HG03439 (cell line): ENCODE results near the gene KCNA10.

ENCODE experiments used
- ATAC-seq: cut with Tn5 transposase; IDR thresholded peaks from one replicate; pipeline ENCODE4 v1.9.1; 2021; ENCODE audit warnings: mild to moderate bottlenecking, moderate library complexity; ENCODE audit not compliant: unreplicated experiment

Gene KCNA10

GRCh38 chr1:110519125-110519810 is at the start of gene KCNA10:
TSS of gene KCNA10 (minus strand) at chr1:110519175. CDS start at chr1:110518787, 388 bp downstream.
- no peak for ATAC-seq

DNA sequence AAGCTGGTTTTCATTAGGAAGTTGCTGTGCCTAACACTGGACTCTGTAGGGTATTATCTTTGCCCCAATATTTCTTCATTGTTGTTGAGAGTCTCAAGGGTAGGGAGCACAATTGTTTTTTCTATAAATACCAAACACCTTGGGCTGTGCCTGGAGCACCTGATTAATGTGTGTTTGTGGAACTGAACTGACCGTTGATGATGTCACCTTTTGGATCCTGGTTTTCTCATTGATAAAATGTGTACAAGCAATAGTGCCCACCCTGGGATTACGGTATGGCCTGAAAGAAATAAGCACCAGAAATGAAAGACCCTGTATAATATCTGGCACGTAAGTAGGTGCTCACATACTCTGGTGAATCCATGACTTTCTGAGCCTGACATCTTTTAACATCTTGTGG is 47.9 kb upstream of the KCNA10 start:
- no peak for ATAC-seq

GRCh38 chr1:110565565-110565964 is 46.6 kb upstream of the KCNA10 start:
- ATAC-seq, result no peak

DNA sequence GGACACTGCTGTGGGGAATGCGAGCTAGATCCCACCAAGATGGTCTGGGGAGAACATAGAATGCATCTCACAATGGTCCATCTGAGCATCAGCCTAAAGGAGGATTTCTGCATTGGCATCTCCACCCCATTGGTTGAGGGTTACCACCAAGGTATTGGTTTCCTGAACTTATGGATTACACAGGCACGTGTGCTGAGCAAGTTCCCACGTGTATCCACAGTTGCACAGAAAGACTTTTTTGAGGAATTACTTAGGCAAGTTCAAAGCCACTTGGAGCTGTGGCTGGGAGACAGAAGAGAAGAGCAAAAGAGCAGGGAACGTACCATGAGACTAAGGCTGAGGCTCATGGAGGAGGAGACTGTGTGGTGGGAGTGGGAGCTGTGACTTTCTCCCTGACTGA is 44.1 kb upstream of the KCNA10 start:
- no peak for ATAC-seq

DNA sequence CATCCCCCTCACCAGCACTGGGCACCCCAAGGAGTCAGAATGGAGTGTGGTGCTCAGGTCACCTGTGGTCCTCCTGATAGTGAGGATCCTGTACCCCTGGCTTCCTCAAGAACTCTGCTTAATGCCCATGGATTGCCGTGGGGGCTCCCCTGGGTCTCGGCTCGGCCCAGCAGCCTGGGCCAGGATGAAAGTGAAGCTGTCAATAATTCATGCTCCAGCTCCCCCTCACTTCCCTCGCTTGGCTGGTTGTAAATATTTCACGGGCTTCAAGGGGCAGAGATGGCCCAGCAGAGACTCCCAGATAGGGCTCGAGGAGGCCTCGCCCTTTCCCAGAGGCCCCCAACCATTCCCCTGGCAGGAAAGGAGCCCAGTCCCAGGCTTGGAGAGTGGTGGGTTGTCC is 42.6 kb upstream of the KCNA10 start:
- no peak for ATAC-seq

DNA sequence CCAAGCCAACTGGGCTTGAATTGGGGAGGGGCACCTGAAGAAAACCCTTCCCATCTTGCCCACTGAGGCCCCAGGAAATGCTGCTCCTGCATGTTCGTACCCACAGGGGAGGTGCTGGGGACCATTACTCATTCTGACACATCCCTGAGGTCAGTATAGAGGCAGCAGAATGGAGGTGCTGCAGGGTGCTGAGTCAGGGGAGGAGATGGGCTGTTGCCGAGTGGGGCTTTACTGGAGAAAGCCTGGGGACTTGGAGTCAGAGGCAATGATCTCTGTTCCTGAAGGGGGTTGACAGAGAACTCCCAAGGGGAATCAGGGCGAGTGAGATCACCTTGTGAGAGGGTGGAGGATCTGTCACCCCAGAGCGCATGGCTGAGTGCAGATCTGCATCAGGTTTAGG is 40.2 kb upstream of the KCNA10 start:
- ATAC-seq, result no peak

DNA sequence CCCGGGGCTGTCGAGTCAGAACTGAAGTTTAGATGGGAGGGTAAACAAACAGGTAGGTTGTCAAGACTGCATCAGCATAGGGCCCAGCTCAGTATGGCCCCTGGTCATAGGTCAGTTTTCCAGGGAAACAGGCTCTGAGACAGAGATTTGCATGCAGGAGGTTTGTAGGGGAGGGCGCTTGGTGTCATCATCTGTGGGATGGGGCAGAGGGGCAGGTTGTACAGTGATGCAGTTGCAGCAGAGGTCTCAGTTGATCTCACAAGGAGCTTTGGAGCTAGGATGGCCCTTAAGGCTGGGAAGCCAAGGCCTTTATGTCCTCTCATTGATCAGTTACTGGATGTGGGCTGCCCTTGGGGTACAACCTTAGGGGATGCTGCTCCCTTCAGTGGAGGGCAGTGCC is 38.5 kb upstream of the KCNA10 start:
- no peak for ATAC-seq

GRCh38 chr1:110556471-110556807 is 37.5 kb upstream of the KCNA10 start:
- no peak for ATAC-seq

GRCh38 chr1:110555807-110556470 is 37.0 kb upstream of the KCNA10 start:
- no peak for ATAC-seq

DNA sequence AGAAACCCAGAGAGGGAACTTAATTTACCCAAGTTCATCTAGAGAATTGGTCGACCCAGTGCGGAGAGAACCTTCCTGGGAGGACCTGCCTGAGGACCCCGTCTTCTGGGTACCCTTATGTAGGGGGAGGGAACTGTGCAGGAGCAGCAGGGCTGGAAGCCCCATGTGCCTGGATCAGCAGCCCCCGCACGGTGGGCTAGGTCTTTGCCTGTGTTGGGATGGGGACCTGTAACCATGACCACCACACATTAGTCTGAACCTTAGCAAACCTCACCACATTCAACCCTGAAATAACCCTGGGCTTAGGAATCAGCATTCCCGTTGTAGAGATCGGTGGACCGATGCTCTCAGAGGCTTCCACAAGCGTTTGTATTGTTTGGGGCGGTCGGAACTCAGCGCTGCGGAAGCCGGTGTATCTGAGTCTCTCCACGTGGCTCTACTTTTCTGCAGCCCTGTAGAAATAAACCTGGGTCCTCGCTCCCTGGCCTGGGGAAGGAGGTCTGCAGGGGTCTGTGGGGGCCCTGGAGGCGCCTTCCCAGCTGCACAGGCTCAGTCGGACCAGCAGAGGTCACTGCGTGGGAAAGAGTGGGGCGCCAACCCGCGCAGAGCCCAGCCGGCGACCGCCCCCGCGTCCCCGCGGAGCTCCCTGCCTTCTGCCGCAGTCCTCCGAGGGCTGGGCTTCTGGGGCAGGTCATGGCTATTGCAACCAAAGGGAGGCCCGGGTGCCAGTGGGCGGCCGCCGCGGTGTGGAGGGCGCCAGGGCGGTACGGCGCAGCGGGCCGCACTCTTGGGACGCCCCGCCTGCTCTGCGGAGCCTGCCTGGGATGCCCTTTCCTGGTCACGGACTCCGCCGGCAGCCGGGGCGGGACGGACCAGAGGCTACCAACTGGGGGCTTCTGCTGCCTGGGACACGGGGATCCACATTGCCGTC is 36.2 kb upstream of the KCNA10 start:
- no peak for ATAC-seq

GRCh38 chr1:110551278-110551809 is 32.4 kb upstream of the KCNA10 start:
- no peak for ATAC-seq

- no peak for ATAC-seq
These were observed 30.9 kb upstream of the KCNA10 start for GRCh38 chr1:110549831-110550230.

DNA sequence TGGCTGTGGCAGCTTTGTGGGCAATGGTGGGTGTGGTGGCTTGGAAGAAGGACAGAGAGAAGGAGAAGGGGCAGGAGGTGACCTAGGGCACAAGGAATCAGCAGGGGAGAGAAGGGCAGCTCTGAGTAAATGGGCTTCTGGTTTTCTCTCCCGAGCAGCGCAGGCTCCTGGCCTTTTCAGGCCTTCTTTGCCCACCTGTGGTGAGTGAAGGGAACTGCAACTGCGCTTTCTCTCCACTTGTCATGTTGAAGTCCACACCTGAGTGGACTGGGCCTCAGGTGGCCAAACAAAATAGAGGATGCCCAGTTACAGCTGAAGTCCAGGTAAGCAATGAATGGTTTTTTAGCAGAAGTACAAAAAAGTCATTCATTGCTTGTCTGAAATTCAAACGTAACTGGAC is 29.4 kb upstream of the KCNA10 start:
- no peak for ATAC-seq

- no peak for ATAC-seq
These were observed 28.0 kb upstream of the KCNA10 start for GRCh38 chr1:110547017-110547416.

GRCh38 chr1:110545492-110545891 is 26.5 kb upstream of the KCNA10 start:
- ATAC-seq, result no peak

GRCh38 chr1:110544753-110545152 is 25.8 kb upstream of the KCNA10 start:
- no peak for ATAC-seq

DNA sequence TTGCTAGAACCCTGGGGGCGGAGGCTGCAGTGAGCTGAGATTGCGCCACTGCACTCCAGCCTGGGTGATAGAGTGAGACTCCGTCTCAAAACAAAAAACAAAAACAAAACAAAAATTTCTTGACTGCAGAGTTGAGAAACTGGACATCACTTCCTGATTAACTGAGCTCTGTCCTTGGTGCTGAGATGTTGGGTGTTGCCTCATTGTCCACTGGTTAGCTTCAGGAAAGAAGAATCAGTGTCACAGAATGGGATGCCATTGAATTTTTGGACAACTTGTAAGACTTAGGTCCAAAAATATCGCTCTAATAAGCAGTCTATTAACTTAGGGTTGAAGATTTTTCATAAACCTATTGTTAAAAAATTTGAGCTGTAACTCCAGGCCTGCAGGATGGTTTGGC is 23.8 kb upstream of the KCNA10 start:
- ATAC-seq, result no peak

- no peak for ATAC-seq
These were observed 23.0 kb upstream of the KCNA10 start for GRCh38 chr1:110541906-110542395.

DNA sequence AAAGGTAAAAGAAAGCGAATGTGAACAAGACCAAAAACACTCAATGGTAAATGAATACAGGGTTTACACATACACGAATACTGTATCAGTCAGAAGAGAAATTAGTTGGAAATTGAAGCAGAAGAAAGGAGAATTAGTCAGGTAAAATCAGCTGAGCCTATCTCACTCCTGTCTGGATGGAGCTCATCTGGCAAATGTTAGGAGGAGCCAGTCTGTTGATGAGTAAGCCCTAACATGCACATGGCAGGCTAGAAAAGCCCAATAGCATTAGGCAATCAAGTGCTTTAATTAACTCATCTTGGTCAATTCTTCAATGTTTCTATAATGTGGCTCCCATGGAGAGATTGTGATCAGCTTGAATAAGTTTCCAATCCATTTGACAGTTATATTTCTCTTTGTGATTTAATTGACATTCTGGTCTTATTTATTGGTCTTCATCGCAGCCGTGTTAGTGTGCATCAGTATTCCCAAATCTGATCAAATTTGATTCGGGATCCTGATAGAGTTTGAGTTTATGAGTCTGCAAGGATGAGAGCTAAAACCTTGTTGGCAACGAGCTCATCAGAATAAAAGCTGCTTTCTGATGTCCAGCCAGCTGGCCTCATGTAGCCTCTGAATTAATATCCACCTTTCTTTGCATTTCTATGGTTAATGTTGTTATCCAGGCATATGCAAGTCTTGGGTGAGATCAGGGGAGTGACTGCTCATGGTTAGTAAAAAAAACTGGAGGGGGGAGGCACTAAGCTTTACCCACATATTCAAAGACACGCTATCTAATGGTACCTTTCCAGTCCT is 22.1 kb upstream of the KCNA10 start:
- no peak for ATAC-seq

DNA sequence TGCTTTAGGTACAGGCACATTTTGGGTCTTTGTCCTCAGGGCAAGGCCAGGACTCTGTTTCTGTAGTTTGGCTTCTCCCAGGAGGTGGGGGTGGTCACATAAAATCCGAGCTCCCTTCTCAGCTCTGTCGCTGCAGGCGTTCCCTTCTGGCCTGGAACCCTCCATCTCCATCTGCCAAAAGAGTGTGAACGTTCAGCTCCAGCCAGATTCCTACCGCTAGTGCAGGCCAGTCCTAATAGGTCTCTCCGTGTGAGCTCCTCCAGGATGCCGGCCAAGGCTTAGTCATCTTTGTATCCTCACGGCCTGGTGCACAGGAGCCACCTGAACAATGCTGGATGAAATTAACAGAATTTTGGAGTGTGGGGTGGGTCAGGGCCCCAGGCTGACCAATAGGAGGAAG is 19.9 kb upstream of the KCNA10 start:
- ATAC-seq, result no peak

- ATAC-seq, result no peak
These were observed 19.1 kb upstream of the KCNA10 start for GRCh38 chr1:110538075-110538474.
